Neuronal stem cell (in vitro differentiated cells): ENCODE measurements around the gene NXF1.
A peak's percentile ranks its signal among the peaks of the same experiment; 100 is the strongest.

Experiments
- DNase-seq: peaks from one replicate; pipeline ENCODE4 v3.0.0-alpha.2; 2013; ENCODE audit warnings: low spot score
- H2AFZ ChIP-seq: one replicate; pipeline ENCODE4 v1.6.1; 2013; ENCODE audit warnings: mild to moderate bottlenecking, low read length, inconsistent platforms
- H2AK5ac ChIP-seq: 2 replicates; pipeline ENCODE4 v1.6.1; 2013; ENCODE audit warnings: low read depth, mild to moderate bottlenecking, inconsistent platforms, low read length, moderate library complexity, mixed read lengths
- H2BK120ac ChIP-seq: 2 replicates; pipeline ENCODE4 v1.6.1; 2013; ENCODE audit warnings: low read depth, mild to moderate bottlenecking, inconsistent platforms, low read length, moderate library complexity, mixed read lengths
- H2BK12ac ChIP-seq: one replicate; pipeline ENCODE4 v1.6.1; 2013; ENCODE audit warnings: low read length, inconsistent platforms
- H2BK15ac ChIP-seq: 2 replicates; pipeline ENCODE4 v1.6.1; 2013; ENCODE audit warnings: mild to moderate bottlenecking, low read length, inconsistent platforms, mixed read lengths
- H2BK5ac ChIP-seq: one replicate; pipeline ENCODE4 v1.6.1; 2013; ENCODE audit warnings: inconsistent platforms, mild to moderate bottlenecking, low read length, moderate library complexity
- H3K14ac ChIP-seq: one replicate; pipeline ENCODE4 v1.6.1; 2013; ENCODE audit warnings: low read length, inconsistent platforms
- H3K18ac ChIP-seq: 2 replicates; pipeline ENCODE4 v1.6.1; 2013; ENCODE audit warnings: low read length, inconsistent platforms
- H3K23ac ChIP-seq: 2 replicates; pipeline ENCODE4 v1.6.1; 2013; ENCODE audit warnings: low read depth, mild to moderate bottlenecking, mixed read lengths, low read length, inconsistent platforms; ENCODE audit not compliant: poor library complexity
- H3K27ac ChIP-seq: replicated peaks from 3 replicates; pipeline ENCODE4 v1.5.1; 2013; ENCODE audit warnings: low read length, inconsistent platforms
- H3K27me3 ChIP-seq, 3 experiments: 2 replicates each; pipeline ENCODE4 v1.6.1; 2013; ENCODE audit warnings: low read length in 3 of 3, mild to moderate bottlenecking in 2 of 3, inconsistent platforms in 1 of 3, low read depth in 1 of 3, mixed read lengths in 1 of 3, moderate library complexity in 1 of 3; ENCODE audit not compliant: control insufficient read depth in 3 of 3, insufficient read depth in 3 of 3
- H3K36me3 ChIP-seq, 2 donors: replicated peaks in 1 of 2; 2 replicates each; pipeline ENCODE4 v1.6.1; 2013; ENCODE audit warnings: low read length in 2 of 2; ENCODE audit not compliant: control insufficient read depth in 2 of 2, insufficient read depth in 2 of 2
- H3K4ac ChIP-seq: 2 replicates; pipeline ENCODE4 v1.6.1; 2013; ENCODE audit warnings: inconsistent platforms, mild to moderate bottlenecking, low read length, moderate library complexity
- H3K4me1 ChIP-seq, 2 donors: 1 replicate in 1 of 2; 2 replicates in 1 of 2; pipeline ENCODE4 v1.6.1; 2013; ENCODE audit warnings: low read length in 2 of 2, low read depth in 1 of 2; ENCODE audit not compliant: control insufficient read depth in 2 of 2, insufficient read depth in 1 of 2
- H3K4me2 ChIP-seq: one replicate; pipeline ENCODE4 v1.6.1; 2013; ENCODE audit warnings: mild to moderate bottlenecking, low read length, inconsistent platforms; ENCODE audit not compliant: insufficient read depth, poor library complexity, severe bottlenecking
- H3K4me3 ChIP-seq, 2 donors: 2 replicates each; pipeline ENCODE4 v1.5.1; 2013; ENCODE audit warnings: low read length in 2 of 2, mild to moderate bottlenecking in 2 of 2, inconsistent platforms in 1 of 2, moderate library complexity in 1 of 2
- H3K79me1 ChIP-seq: one replicate; pipeline ENCODE4 v1.6.1; 2013; ENCODE audit warnings: low read depth, mild to moderate bottlenecking, inconsistent platforms, low read length, moderate library complexity
- H3K9ac ChIP-seq: one replicate; pipeline ENCODE4 v1.6.1; 2013; ENCODE audit warnings: mild to moderate bottlenecking, low read depth, low read length, inconsistent platforms; ENCODE audit not compliant: poor library complexity
- H3K9me3 ChIP-seq, 2 donors: replicated peaks in 1 of 2; 2 replicates each; pipeline versions ENCODE3 to v1.6.1; 2013; ENCODE audit warnings: low read length in 2 of 2, mild to moderate bottlenecking in 2 of 2, inconsistent platforms in 1 of 2, low read depth in 1 of 2, mixed read lengths in 1 of 2, moderate library complexity in 1 of 2; ENCODE audit not compliant: control insufficient read depth in 2 of 2, insufficient read depth in 1 of 2
- H4K8ac ChIP-seq: one replicate; pipeline ENCODE4 v1.6.1; 2013; ENCODE audit warnings: low read depth, mild to moderate bottlenecking, inconsistent platforms, low read length, moderate library complexity
- H4K91ac ChIP-seq: one replicate; pipeline ENCODE4 v1.6.1; 2013; ENCODE audit warnings: low read length, low read depth, mild to moderate bottlenecking, inconsistent platforms; ENCODE audit not compliant: poor library complexity
- WGBS, 2 donors: extraction: QIAGEN DNeasy Blood & Tissue Kit; methylation state at CpG; one replicate each; pipeline ENCODE4 v1.1.7; 2013; ENCODE audit warnings: missing lambda C conversion rate in 2 of 2, mixed read lengths in 1 of 2; ENCODE audit not compliant: insufficient read length in 2 of 2, insufficient replicate concordance in 1 of 2; ENCODE audit errors: extremely low coverage in 2 of 2; 5-methylcytosine and 5-hydroxymethylcytosine counted together

NXF1 gene

GRCh38 chr11:62786318-62787004, 18.8 kb downstream of the NXF1 start:
- Histone ChIP-seq H3K9ac (peak overlapping the region; percentile 80), H3K9me3 (no peaks in the 10 kb centered on the region), H3K4me1 (peaks cover 5 to 7% of the 10 kb centered on the region in 2 donors), H2BK15ac (no peak overlapping the region), H2AFZ (peak overlapping the region; percentile 87), H3K4me3 (peak overlapping the region; percentile 84 to 96), H3K14ac (no peak overlapping the region), H3K79me1 (peaks cover 3% of the 10 kb centered on the region), H2BK120ac (no peak overlapping the region), H2BK12ac (no peak overlapping the region), H3K18ac (peak overlapping the region; percentile 90), H3K27me3 (no peaks in the 10 kb centered on the region), H3K4ac (no peak overlapping the region), H3K23ac (peak overlapping the region; percentile 93), H4K91ac (no peak overlapping the region), H3K4me2 (peak overlapping the region; percentile 64), H3K27ac (peak overlapping the region; percentile 47), H3K36me3 (peaks cover 25 to 76% of the 10 kb centered on the region in 2 donors), H2AK5ac (peak overlapping the region; percentile 74), H4K8ac (no peak overlapping the region), H2BK5ac (peak overlapping the region; percentile 30)
- DNase-seq, result peak; percentile 88
- WGBS, 2 donors, result no CpG with 5 or more reads among the region's 51 CpGs

GRCh38 chr11:62782753-62783152, 22.5 kb downstream of the NXF1 start:
- Histone ChIP-seq H3K27ac (no peak overlapping the region), H3K9me3 (no peaks in the 10 kb centered on the region), H3K14ac (no peak overlapping the region), H2BK120ac (no peak overlapping the region), H2AFZ (no peak overlapping the region), H2BK12ac (no peak overlapping the region), H3K4me2 (no peak overlapping the region), H3K23ac (no peak overlapping the region), H3K18ac (no peak overlapping the region), H3K79me1 (no peaks in the 10 kb centered on the region), H2BK15ac (no peak overlapping the region), H3K4me1 (peaks cover 3 to 4% of the 10 kb centered on the region in 2 donors), H2AK5ac (no peak overlapping the region), H4K91ac (no peak overlapping the region), H2BK5ac (no peak overlapping the region), H3K27me3 (no peaks in the 10 kb centered on the region), H3K4ac (no peak overlapping the region), H3K9ac (no peak overlapping the region), H4K8ac (no peak overlapping the region), H3K4me3 (no peak overlapping the region), H3K36me3 (peaks cover 21 to 72% of the 10 kb centered on the region in 2 donors)
- DNase-seq, result no peak
- no CpG with 5 or more reads among the region's 7 CpGs for WGBS, 2 donors

GRCh38 chr11:62778441-62778840, 26.8 kb downstream of the NXF1 start:
- Histone ChIP-seq H4K8ac (no peak overlapping the region), H3K9ac (no peak overlapping the region), H3K23ac (no peak overlapping the region), H2BK5ac (no peak overlapping the region), H3K27ac (no peak overlapping the region), H2BK120ac (no peak overlapping the region), H3K4ac (no peak overlapping the region), H3K36me3 (peaks cover 43 to 81% of the 10 kb centered on the region in 2 donors), H3K27me3 (no peaks in the 10 kb centered on the region), H3K4me1 (no peaks in the 10 kb centered on the region), H3K18ac (no peak overlapping the region), H2AFZ (no peak overlapping the region), H3K14ac (no peak overlapping the region), H3K4me2 (no peak overlapping the region), H3K4me3 (no peak overlapping the region), H3K9me3 (no peaks in the 10 kb centered on the region), H2BK15ac (no peak overlapping the region), H4K91ac (no peak overlapping the region), H3K79me1 (no peaks in the 10 kb centered on the region), H2BK12ac (no peak overlapping the region), H2AK5ac (no peak overlapping the region)
- no peak for DNase-seq
- no CpG with 5 or more reads among the region's 3 CpGs for WGBS, 2 donors

GRCh38 chr11:62777389-62777788, 27.9 kb downstream of the NXF1 start:
- Histone ChIP-seq H3K9ac (no peak overlapping the region), H3K18ac (no peak overlapping the region), H4K8ac (no peak overlapping the region), H3K4me3 (no peak overlapping the region), H2BK120ac (no peak overlapping the region), H3K23ac (no peak overlapping the region), H4K91ac (no peak overlapping the region), H2BK12ac (no peak overlapping the region), H2AK5ac (no peak overlapping the region), H2BK15ac (no peak overlapping the region), H3K36me3 (peaks cover 39 to 73% of the 10 kb centered on the region in 2 donors), H3K79me1 (no peaks in the 10 kb centered on the region), H3K27me3 (no peaks in the 10 kb centered on the region), H3K14ac (no peak overlapping the region), H2AFZ (no peak overlapping the region), H3K27ac (no peak overlapping the region), H3K9me3 (no peaks in the 10 kb centered on the region), H3K4me2 (no peak overlapping the region), H2BK5ac (no peak overlapping the region), H3K4ac (no peak overlapping the region), H3K4me1 (no peaks in the 10 kb centered on the region)
- whole genome bisulfite sequencing, 2 donors, result no CpG with 5 or more reads among the region's 2 CpGs
- DNase-seq, result no peak
